Right ventricle myocardium superior (tissue), 1 donor: ENCODE measurements around the gene GADD45B. TPM values are rescaled to one million over a fixed set of nuclear protein-coding genes. Genes with fewer than 3 reads are reported as not detected.
"Not testable (repeated sequence)": the region's sequence is repeated elsewhere in the genome, so short reads cannot be mapped to it uniquely, and the experiment has no call there.

Source experiments
- ATAC-seq: fragments of 200-7000 bp; cut with Tn5 transposase; one replicate; pipeline ENCODE4 v1.9.1; 2020; ENCODE audit warnings: mild to moderate bottlenecking; ENCODE audit not compliant: poor library complexity
- DNase-seq: peaks from one replicate; pipeline ENCODE4 v3.0.0-alpha.2; 2020
- intact Hi-C: fragments of 100-400 bp; cut with DNase I; formaldehyde crosslinking; loops from one replicate; pipeline ENCODE4 v1.11.2; 2022
- total RNA-seq: library from RNA; stranded (reverse); fragmentation: NEBNext Ultra II Directional; extraction: Animal tissue kit (Norgen Biotek cat#: 25700); gene quantifications from one replicate; pipeline ENCODE4 v1.2.1, GENCODE V29; 2021
- donor health status: DM: no; HTN: yes; CAD: no; lungs with severe emphysema.

Gene GADD45B
- total RNA-seq, 1 donor from 2014 or later, result 42.1 TPM

DNA sequence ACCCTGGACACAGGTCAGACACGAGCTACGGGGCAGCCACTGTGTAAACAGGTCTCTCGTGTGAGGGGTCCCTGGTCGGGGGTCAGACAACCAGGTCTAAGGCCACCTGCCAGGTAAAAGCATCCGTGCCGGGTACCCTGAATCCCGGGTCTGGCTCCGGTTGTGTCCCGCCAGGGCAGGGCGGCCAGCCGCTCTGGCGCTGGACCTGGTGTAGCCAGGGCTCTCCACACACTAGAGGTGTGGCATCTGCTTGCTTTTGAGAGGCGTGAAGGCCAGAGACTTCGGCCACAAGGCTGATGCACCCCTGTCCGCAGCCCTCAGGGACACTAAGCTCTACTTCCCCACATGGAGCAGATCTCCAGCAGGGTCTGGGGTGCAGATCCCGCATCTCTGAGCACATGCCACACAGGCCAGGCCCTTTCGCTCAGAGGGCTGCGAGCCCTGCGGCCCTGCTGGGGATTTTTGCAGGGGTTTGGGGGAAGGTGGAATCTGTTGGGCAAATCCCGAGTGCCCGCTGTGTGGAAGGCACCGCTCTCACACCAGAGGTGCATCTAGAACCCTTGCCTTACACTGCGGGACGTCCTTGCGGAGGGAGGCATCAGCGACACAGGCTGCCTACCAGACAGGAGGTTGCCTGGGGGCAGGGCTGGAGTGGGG, 34.7 kb upstream of the GADD45B start:
- ATAC-seq, result no peak
- intact Hi-C loops, result no loop called here
- DNase-seq, result no peak

DNA sequence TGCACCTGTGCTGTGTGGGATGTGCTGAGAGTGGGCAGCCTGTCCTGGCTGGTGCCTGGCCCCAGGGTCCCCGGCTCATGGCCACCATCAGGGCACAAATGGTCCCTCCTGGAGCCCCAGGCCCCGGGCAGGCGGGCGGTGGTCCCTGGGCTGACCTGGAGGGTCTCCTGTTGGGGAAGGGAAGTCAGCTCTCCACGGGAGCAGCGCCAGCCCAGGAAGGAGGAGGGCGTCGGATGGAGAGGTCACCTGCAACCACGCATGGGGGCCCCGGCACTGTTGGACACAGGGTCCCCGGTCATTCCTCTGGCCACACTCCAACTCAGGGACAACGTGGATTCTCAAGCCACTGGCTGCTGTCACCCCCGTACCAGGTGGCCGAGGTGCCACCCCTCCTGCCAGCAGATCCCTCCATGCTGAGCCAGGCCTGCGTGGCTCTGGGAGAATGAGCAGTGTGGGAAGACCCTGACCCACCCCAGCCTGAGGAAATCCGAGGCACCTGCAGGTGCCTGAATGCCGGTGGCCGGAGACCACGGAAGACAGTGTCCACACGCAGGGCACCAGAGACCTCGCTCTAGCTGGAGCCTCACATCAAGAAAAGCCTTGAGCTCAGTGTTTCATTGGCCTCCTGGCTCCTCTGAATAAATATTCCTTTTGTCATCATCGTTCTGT, 32.7 kb upstream of the GADD45B start:
- intact Hi-C loops, result no loop called here
- DNase-seq (no peak), ATAC-seq (no peak)

DNA sequence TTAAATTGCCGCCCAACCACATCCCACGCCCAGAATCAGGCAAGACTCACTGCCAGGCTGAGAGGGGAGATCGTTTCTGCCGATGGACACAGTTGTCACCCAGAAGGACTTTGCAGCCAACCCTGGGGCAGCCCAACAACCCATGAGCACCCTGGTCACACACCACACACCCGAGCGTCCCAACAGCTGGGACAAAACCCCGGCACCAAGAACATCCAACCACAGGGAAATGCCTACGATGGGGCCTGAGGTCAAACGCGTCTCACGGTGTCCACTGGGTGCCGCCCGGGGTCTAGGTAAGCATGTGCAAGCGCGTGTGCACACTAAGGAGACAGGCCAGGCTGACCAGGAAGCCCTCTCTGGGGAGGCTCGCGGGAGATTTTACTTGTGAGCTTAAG, 32.1 kb upstream of the GADD45B start:
- DNase-seq (no peak), ATAC-seq (no peak)
- intact Hi-C loops, result no loop called here

DNA sequence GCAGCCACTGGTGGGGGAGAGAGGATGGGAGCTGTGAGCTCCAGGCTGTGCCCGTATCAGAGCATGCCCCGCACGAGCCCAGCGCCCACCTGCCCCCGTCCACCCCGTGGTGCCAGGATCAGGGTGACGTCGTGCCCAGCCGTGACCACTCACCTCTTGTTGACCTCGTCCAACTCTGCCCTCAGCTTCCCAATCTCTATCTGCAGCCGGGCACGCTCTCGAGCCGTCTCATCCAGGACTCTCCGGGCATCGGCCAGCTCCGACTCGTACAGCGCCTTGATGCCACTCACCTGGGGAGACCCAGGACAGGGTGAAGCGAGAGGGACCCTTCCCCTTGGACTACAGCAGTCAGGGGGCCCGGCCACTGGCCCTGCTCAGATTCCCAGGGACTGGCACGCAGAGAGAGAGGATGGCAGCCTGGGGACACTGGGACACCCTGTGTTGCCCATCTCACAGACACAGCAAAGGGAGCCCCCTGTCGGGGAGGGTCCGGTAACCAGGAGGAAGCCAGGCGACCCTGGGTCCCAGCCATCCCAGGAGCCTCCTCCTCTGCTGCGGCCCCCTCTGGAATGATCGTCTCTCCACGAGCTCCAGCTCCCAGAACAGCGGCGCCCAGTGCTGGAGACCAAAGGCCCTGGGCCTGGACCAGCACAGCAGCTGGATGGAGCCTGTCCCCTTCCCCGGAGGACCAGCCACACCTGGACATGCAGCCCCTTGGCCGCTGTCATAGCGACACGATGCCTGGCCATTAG, 31.5 kb upstream of the GADD45B start:
- no peak for ATAC-seq
- intact Hi-C loops, result no loop called here
- no peak for DNase-seq

DNA sequence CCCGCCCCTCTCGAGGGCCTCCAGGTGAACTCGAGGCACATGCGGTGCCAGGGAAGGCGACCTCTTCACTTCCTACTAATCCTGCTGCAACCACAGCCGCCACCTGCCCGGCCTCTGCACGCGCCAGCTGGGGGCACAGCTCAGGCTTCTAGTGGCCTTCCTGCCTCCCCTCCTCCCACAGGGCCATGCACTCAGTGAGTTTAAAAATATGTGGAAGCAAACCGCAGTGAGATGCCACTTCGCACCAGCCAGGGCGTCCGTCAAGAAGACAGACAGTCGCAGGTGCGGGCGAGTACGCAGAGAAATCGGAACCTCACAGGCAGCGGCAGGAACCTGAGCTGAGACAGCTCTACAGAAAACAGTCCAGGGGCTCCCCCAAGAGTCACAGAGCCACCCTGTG, 29.5 kb upstream of the GADD45B start:
- ATAC-seq, result no peak
- DNase-seq, result no peak
- intact Hi-C loops, result no loop called here

DNA sequence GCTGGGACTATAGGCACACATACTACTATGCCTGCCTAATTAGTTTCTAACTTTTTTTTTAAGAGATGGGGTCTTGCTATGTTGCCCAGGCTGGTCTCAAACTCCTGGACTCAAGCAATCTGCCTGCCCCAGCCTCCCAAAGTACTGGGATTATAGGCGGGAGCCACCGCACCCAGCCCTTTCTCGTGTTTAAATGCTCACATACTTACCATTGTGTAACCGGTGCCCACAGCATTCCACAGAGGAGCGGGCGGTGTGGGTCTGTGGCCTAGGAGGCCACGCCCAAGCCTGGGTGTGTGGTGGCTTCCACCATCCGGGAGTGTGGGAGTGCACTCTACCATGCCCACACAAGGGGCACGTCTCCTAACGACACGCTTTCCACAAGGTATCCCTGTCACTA, 26.9 kb upstream of the GADD45B start:
- DNase-seq (no peak), ATAC-seq (no peak)
- intact Hi-C loops, result no loop called here

DNA sequence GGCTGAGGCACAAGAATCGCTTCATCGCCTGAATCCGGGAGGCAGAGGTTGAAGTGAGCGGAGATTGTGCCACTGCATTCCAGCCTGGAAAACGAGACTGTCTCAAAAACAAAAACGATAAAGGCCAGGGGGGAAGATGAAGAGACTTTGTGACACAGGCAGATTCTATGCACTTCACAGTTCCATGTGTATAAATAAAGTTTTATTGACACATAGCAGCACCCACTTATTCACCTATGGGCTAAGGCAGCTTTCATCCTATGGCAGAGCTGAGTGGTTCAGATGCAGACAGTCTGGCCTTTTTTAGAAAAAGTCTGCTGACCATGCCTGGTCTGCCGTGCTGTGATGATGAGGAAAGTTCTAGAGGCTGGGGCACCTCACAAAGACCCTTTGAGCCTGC, 24.8 kb upstream of the GADD45B start:
- DNase-seq (no peak), ATAC-seq (no peak)
- intact Hi-C loops, result no loop called here

GRCh38 chr19:2451741-2452140, 24.2 kb upstream of the GADD45B start:
- ATAC-seq, result no peak
- intact Hi-C loops, result no loop called here
- DNase-seq, result no peak

- intact Hi-C loops, result no loop called here
- DNase-seq, result no peak
- no peak for ATAC-seq
Observed at GRCh38 chr19:2453431-2454025, 22.4 kb upstream of the GADD45B start.

DNA sequence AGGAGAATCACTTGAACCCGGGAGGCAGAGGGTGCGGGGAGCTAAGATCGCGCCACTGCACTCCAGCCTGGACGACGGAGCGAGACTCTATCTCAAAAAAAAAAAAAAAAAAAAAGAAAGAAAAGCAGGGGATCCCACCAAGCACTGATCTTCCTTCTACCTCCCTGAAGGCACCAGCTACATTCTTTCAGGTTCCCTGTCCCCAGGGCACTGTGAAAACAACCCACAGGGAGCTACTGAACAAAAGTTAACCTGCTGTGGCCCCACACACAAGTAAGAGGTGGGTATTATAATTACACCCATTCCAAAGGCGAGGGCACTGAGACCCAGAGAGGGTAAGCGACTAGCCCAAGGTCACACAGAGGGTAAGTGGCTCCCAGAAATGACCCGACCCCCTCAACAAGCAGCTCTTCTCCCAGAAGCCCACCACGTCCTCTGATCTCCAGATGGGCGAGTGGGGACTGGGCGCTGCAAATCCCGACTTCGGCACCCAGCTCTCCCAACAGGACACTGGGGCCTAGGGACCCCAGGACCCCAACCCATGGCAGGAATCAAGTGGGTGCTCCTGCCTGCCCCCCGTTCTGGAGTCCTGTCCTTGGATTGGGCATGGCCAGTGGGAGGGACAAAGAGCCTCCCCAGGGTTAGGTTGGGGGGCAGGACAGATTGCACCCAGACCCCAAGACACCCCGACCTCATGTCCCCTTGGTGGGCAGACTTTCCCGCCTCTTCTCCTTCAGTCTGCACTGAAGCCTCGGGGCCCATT, 21.5 kb upstream of the GADD45B start:
- DNase-seq, result no peak
- no peak for ATAC-seq
- intact Hi-C loops, result no loop called here

GRCh38 chr19:2454962-2455850, 20.7 kb upstream of the GADD45B start:
- ATAC-seq, result no peak
- intact Hi-C loops, result no loop called here
- no peak for DNase-seq

- DNase-seq (peak; percentile 49), ATAC-seq (peak; percentile 29)
- intact Hi-C loops, result no loop called here
Observed at GRCh38 chr19:2455851-2456570, 19.9 kb upstream of the GADD45B start.

DNA sequence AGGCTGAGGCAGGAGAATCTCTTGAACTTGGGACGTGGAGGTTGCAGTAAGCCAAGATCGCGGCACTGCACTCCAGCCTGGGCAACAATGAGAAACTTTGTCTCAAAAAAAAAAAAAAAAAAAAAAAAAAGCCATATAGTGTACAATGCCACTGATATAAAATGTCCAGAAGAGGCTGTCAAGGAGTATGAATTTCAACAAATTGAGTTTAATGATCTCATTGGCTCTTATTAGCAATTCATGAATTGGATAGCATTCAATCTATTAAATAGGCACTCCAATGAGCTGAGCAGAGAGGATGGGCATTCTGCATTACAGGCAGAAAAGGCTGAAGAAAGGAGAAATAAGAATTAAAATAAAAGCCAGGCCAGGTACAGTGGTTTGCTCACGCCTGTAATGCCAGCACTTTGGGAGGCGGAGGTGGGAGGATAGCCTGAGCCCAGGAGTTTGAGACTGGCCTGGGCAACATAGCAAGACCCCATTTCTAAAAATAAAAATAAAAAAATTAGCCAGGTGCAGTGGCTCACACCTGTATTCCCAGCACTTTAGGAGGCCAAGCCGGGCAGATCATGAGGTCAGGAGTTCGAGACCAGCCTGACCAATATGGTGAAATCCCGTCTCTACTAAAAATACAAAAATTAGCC, 18.4 kb upstream of the GADD45B start:
- ATAC-seq, result no peak
- intact Hi-C loops, result no loop called here
- no peak for DNase-seq

DNA sequence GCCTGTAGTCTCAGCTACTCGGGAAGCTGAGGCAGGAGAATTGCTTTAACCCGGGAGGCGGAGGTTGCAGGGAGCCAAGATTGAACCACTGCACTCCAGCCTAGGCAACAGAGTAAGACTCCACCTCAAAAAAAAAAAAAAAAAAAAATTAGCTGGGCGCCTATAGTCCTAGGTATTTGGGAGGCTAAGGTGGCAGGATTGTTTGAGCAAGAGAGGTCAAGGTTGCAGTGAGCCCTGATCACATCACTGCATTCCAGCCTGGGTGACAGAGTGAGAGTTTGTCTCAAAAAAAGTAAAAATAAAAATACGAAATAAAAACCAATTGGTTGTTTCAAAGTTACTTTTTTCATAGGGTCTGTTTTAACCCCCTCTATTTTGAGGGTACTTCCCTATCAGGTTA, 17.9 kb upstream of the GADD45B start:
- DNase-seq, result no peak
- ATAC-seq, result no peak
- intact Hi-C loops, result no loop called here

DNA sequence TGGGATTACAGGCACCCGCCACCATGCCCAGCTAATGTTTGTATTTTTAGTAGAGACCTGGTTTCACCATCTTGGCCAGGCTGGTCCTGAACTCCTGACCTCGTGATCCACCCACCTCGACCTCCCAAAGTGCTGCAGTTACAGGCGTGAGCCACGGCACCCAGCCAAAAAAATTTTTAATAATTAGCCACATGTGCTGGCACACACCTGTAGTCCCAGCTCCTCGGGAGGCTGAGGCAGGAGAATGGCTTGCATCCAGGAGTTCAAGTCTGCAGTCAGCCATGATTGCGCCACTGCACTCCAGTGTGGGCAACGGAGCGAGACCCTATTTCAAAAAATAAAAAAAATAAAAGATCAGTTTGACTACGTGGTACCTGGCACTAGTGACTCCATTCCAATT, 17.2 kb upstream of the GADD45B start:
- intact Hi-C loops, ATAC-seq, DNase-seq: not testable (repeated sequence)

GRCh38 chr19:2460245-2460644, 15.7 kb upstream of the GADD45B start:
- DNase-seq (no peak), ATAC-seq (no peak)
- intact Hi-C loops, result no loop called here
